Astrocyte (in vitro differentiated cells and primary cell): ENCODE measurements around the gene ASB13. TPM values are rescaled to one million over a fixed set of nuclear protein-coding genes. Genes with fewer than 3 reads are reported as not detected.

ENCODE experiments used
- DNase-seq: peaks from one replicate; pipeline ENCODE4 v3.0.0-alpha.2; 2010; ENCODE audit warnings: low read depth
- FAIRE-seq: peaks from 2 replicates; lab custom pipeline; 2011; peaks lifted over from hg19 to GRCh38; lab: Jason Lieb, UNC
- H2AFZ ChIP-seq: 2 replicates; pipeline ENCODE4 v1.6.0; 2012; ENCODE audit warnings: low read depth, low read length, inconsistent platforms
- H3K27ac ChIP-seq: 2 replicates; pipeline ENCODE4 v1.5.1; 2011; ENCODE audit warnings: low read depth, low read length, inconsistent platforms
- H3K27me3 ChIP-seq: 2 replicates; pipeline ENCODE4 v1.6.0; 2011; ENCODE audit warnings: low read length, inconsistent platforms; ENCODE audit not compliant: insufficient read depth
- H3K36me3 ChIP-seq: 2 replicates; pipeline ENCODE4 v1.5.1; 2011; ENCODE audit warnings: low read length, inconsistent platforms; ENCODE audit not compliant: insufficient read depth
- H3K4me1 ChIP-seq: 2 replicates; pipeline ENCODE4 v1.5.1; 2011; ENCODE audit warnings: low read length, inconsistent platforms; ENCODE audit not compliant: insufficient read depth
- H3K4me2 ChIP-seq: 2 replicates; pipeline ENCODE4 v1.6.0; 2012; ENCODE audit warnings: low read length, inconsistent platforms
- H3K4me3 ChIP-seq: 2 replicates; pipeline ENCODE4 v1.5.1; 2011; ENCODE audit warnings: low read depth, mild to moderate bottlenecking, low read length, inconsistent platforms; ENCODE audit not compliant: insufficient read depth
- H3K79me2 ChIP-seq: 2 replicates; pipeline ENCODE4 v1.6.0; 2012; ENCODE audit warnings: mild to moderate bottlenecking, low read length, inconsistent platforms; ENCODE audit not compliant: insufficient read depth
- H3K9ac ChIP-seq: 2 replicates; pipeline ENCODE4 v1.6.0; 2012; ENCODE audit warnings: mild to moderate bottlenecking, low read length, inconsistent platforms
- H3K9me3 ChIP-seq: 2 replicates; pipeline ENCODE4 v1.5.1; 2012; ENCODE audit warnings: low read depth, mild to moderate bottlenecking, low read length, inconsistent platforms; ENCODE audit not compliant: insufficient read depth
- H4K20me1 ChIP-seq: 2 replicates; pipeline ENCODE4 v1.6.0; 2012; ENCODE audit warnings: low read length, inconsistent platforms; ENCODE audit not compliant: insufficient read depth
- H3K27ac Mint-ChIP-seq: one replicate; pipeline ENCODE4 v1.8.0; 2021; ENCODE audit warnings: mild to moderate bottlenecking, mixed read lengths; ENCODE audit not compliant: unreplicated experiment
- H3K27me3 Mint-ChIP-seq: one replicate; pipeline ENCODE4 v1.8.0; 2021; ENCODE audit warnings: low read depth, mixed read lengths; ENCODE audit not compliant: unreplicated experiment
- H3K36me3 Mint-ChIP-seq: one replicate; pipeline ENCODE4 v1.8.0; 2021; ENCODE audit warnings: low read depth, mixed read lengths; ENCODE audit not compliant: unreplicated experiment
- H3K4me1 Mint-ChIP-seq: one replicate; pipeline ENCODE4 v1.8.0; 2021; ENCODE audit warnings: low read depth, mixed read lengths; ENCODE audit not compliant: unreplicated experiment
- H3K4me3 Mint-ChIP-seq: one replicate; pipeline ENCODE4 v1.8.0; 2021; ENCODE audit warnings: mild to moderate bottlenecking, moderate library complexity, mixed read lengths; ENCODE audit not compliant: unreplicated experiment
- H3K9me3 Mint-ChIP-seq: one replicate; pipeline ENCODE4 v1.8.0; 2021; ENCODE audit warnings: mild to moderate bottlenecking, mixed read lengths; ENCODE audit not compliant: unreplicated experiment
- CTCF ChIP-seq: IDR thresholded peaks from 2 replicates; pipeline ENCODE4 v1.5.1; 2011; ENCODE audit warnings: low read depth, mild to moderate bottlenecking, inconsistent platforms, low read length, moderate library complexity; ENCODE audit not compliant: insufficient read depth
- EZH2 ChIP-seq: IDR thresholded peaks from 2 replicates; pipeline ENCODE4 v1.6.1; 2012; ENCODE audit warnings: mild to moderate bottlenecking, low read length, inconsistent platforms; ENCODE audit not compliant: insufficient read depth
- total RNA-seq: library from RNA; stranded (reverse); gene quantifications from 2 replicates; pipeline ENCODE4 v1.2.1, GENCODE V29; 2021

Gene ASB13
- total RNA-seq, 1 donor from 2014 or later: 4.8 TPM

GRCh38 chr10:5603848-5604170, 62.6 kb downstream of the ASB13 start:
- Histone ChIP-seq H4K20me1 (no peaks in the 10 kb centered on the region), H3K9me3 (no peaks in the 10 kb centered on the region), H3K4me3 (no peak overlapping the region), H2AFZ (no peak overlapping the region), H3K27ac (no peak overlapping the region), H3K9ac (no peak overlapping the region), H3K4me2 (no peak overlapping the region), H3K36me3 (no peaks in the 10 kb centered on the region), H3K27me3 (no peaks in the 10 kb centered on the region), H3K4me1 (no peaks in the 10 kb centered on the region), H3K79me2 (no peaks in the 10 kb centered on the region)
- Mint-ChIP-seq H3K36me3 (peaks cover 3% of the 10 kb centered on the region), H3K27ac (no peak overlapping the region), H3K27me3 (peaks cover 12% of the 10 kb centered on the region), H3K9me3 (peaks cover 9% of the 10 kb centered on the region), H3K4me1 (no peaks in the 10 kb centered on the region), H3K4me3 (no peak overlapping the region)
- DNase-seq: no peak
- no peak for TF ChIP-seq CTCF
- no peak for TF ChIP-seq EZH2
- FAIRE-seq: no peak

GRCh38 chr10:5603091-5603847, 63.1 kb downstream of the ASB13 start:
- Histone ChIP-seq H3K4me2 (no peak overlapping the region), H3K9ac (no peak overlapping the region), H3K79me2 (no peaks in the 10 kb centered on the region), H3K27me3 (no peaks in the 10 kb centered on the region), H3K9me3 (no peaks in the 10 kb centered on the region), H3K36me3 (no peaks in the 10 kb centered on the region), H2AFZ (no peak overlapping the region), H3K4me1 (no peaks in the 10 kb centered on the region), H3K27ac (no peak overlapping the region), H3K4me3 (no peak overlapping the region), H4K20me1 (no peaks in the 10 kb centered on the region)
- Mint-ChIP-seq H3K4me1 (no peaks in the 10 kb centered on the region), H3K27ac (no peak overlapping the region), H3K9me3 (peaks cover 8% of the 10 kb centered on the region), H3K36me3 (peaks cover under 1% of the 10 kb centered on the region), H3K27me3 (peaks cover 11% of the 10 kb centered on the region), H3K4me3 (no peak overlapping the region)
- DNase-seq (no peak), FAIRE-seq (no peak)
- TF ChIP-seq EZH2 (no peak), CTCF (no peak)

- Histone ChIP-seq H3K9me3 (no peaks in the 10 kb centered on the region), H3K79me2 (no peaks in the 10 kb centered on the region), H4K20me1 (no peaks in the 10 kb centered on the region), H3K4me3 (no peak overlapping the region), H3K4me1 (peaks cover 4% of the 10 kb centered on the region), H2AFZ (no peak overlapping the region), H3K4me2 (no peak overlapping the region), H3K27me3 (no peaks in the 10 kb centered on the region), H3K27ac (no peak overlapping the region), H3K36me3 (no peaks in the 10 kb centered on the region), H3K9ac (no peak overlapping the region)
- Mint-ChIP-seq H3K9me3 (peaks cover 7% of the 10 kb centered on the region), H3K4me1 (no peaks in the 10 kb centered on the region), H3K36me3 (no peaks in the 10 kb centered on the region), H3K27me3 (peaks cover 7% of the 10 kb centered on the region), H3K27ac (no peak overlapping the region), H3K4me3 (no peak overlapping the region)
- no peak for TF ChIP-seq CTCF
- TF ChIP-seq EZH2: no peak
- FAIRE-seq (no peak), DNase-seq (no peak)
Observed at GRCh38 chr10:5601826-5602495, 64.4 kb downstream of the ASB13 start.
